ENCODE data around the gene TMEM259.

TMEM259 gene

DNA sequence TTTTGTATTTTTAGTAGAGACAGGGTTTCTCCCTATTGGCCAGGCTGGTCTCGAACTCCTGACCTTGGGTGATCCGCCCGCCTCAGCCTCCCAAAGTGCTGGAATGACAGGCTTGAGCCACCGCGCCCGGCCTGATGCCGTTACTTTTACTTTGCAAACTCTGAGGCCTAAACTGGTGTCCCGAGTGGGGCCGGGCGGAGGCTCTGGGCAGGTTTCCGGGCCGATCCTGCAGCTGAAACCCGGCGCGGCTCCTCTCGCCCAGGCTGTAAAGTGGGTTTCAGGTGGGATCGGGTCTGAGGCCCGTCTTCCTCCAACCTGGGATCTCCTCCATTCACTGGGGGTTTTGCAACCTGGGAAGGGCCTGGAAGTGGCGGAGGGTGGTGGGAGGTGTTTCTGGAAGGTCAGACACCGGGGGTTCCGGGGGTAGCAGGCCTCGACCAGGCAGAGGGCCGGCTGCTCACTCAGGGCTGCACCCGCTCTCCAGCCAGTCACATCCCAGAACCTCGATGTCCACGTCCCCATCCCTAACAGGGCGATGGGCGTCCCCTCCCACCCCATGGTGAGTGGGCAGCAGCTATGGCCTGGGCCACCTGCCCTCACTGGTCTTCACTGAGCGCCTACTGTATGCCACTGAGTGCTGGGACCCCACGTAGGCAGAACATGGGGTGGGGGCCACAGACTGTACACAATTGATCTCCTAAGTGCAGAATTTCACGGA lies 58.1 kb downstream of the TMEM259 start:
- DNase-seq (ENCODE audit: low read depth in 2 of 2) = no peak

DNA sequence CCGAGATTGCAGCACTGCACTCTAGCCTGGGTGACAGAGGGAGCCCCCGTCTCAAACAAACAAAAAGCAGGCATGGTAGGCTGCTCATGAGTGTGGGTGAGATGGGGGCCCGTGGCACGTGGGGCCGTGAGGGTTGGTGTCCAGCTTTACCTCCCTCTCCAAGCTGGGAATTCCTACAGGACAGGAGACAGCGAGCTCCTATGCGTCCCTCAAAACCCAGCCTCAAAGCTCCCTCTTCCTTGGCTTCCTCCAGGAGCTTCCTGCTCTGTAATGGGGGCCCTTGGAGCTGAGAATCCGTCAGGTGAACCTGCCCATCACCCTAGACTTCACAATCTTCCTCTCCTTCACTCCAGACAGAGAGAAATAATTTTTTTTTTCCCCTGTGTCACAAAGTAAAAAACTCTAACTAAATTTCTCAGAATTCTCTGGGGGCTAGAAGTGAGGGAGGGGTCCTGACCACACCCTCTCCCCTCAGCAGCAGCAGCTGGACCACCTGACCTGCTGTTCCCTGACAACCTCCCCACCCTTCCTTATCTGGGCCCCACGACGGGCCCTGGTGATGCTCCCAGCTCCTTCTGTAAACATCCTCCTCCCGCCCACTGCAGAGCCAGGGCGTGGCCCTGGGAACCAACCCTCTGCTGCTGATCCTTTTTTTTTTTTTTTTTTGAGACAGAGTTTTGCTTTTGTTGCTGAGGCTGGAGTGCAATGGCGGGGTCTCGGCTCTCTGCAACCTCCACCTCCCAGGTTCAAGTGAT lies 58.9 kb downstream of the TMEM259 start:
- no peak for DNase-seq (ENCODE audit: low read depth in 2 of 2)

DNA sequence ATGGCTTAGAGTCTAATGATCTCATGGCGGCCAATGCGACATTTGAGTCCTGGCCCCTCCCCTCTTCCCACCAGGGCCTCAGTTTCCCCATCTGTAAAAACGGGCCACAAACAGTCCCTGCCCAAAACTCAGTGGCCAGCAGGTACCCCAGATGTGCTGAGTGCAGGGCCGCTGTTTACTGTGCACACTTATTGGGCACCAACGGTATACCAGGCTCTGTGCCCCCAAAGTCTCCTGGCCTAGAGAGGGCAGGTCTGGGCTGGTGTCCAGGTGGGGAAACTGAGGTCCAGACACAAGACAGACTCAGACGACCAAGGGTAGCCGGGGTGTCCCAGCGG lies 60.4 kb downstream of the TMEM259 start:
- no peak for DNase-seq (ENCODE audit: low read depth in 2 of 2)

DNA sequence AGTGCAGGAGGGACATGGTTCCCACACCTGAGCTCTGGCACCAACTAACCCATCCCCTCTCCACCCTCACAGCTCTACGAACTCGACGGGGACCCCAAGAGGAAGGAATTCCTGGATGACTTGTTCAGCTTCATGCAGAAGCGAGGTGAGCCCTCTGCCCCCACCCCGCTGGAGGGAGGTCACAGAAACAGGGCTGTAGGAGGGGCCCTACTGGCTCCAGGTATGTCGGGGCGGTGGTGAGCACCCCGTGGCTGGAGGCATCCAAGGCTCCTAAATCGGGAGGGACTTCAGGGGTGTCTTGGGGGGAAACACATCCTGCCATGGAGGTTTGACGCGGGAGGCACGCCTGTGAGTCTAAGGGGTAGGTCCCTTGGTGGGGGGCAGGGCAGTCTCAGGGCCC lies 60.9 kb downstream of the TMEM259 start:
- no peak for DNase-seq (ENCODE audit: low read depth in 2 of 2)
